HEK293 (cell line): ENCODE measurements around the gene KHSRP.
A peak's percentile ranks its signal among the peaks of the same experiment; 100 is the strongest.

ENCODE experiments used
- CTCF ChIA-PET: fragments of 350-600 bp; formaldehyde crosslinking; extraction: SDS; loops from one replicate; lab custom pipeline; 2021; ENCODE audit warnings: antibody characterized with exemption; lab: Yijun Ruan, JAX
- POLR2A ChIA-PET: fragments of 300-600 bp; formaldehyde crosslinking; extraction: SDS; loops from one replicate; lab custom pipeline; 2020; ENCODE audit warnings: antibody characterized with exemption, inconsistent platforms; lab: Yijun Ruan, JAX
- H3K27ac ChIP-seq: fragments of 200-500 bp; sonication (Bioruptor generic); 2 replicates; pipeline ENCODE4 v1.5.1; 2014; ENCODE audit warnings: low read depth, low read length, control low read depth, inconsistent platforms; ENCODE audit errors: extremely low read depth
- H3K36me3 ChIP-seq, 2 experiments: fragments of 200-500 bp in 1 of 2; sonication (Bioruptor generic) in 1 of 2; 1 replicate in 1 of 2; 2 replicates in 1 of 2; pipeline ENCODE4 v1.5.1; 2014 to 2017; ENCODE audit warnings: inconsistent platforms in 2 of 2, low read length in 2 of 2; ENCODE audit not compliant: control insufficient read depth in 2 of 2, insufficient read depth in 1 of 2
- H3K4me1 ChIP-seq: fragments of 200-500 bp; sonication (Bioruptor generic); 2 replicates; pipeline ENCODE4 v1.5.1; 2014; ENCODE audit warnings: mild to moderate bottlenecking, low read length, inconsistent platforms; ENCODE audit not compliant: control insufficient read depth, insufficient read depth
- H3K4me3 ChIP-seq: 2 replicates; pipeline ENCODE4 v1.5.1; 2011; ENCODE audit warnings: low read depth, mild to moderate bottlenecking, control low read depth, low read length, moderate library complexity
- H3K9me3 ChIP-seq: fragments of 200-500 bp; sonication (Bioruptor generic); 2 replicates; pipeline ENCODE4 v1.5.1; 2014; ENCODE audit warnings: low read depth, low read length, inconsistent platforms; ENCODE audit not compliant: control insufficient read depth, insufficient read depth
- CTCF ChIP-seq: fragments of 450-650 bp; formaldehyde crosslinking; IDR thresholded peaks from 2 replicates; pipeline ENCODE4 v1.5.1; 2016; ENCODE audit warnings: missing biosample characterization, missing genetic modification characterization
- GLIS2 ChIP-seq: fragments of 450-650 bp; formaldehyde crosslinking; IDR thresholded peaks from 2 replicates; pipeline ENCODE4 v1.5.1; 2016; ENCODE audit warnings: missing biosample characterization, missing genetic modification characterization
- HOXA7 ChIP-seq: sonication (generic); formaldehyde crosslinking; IDR thresholded peaks from 2 replicates; pipeline ENCODE4 v1.8.1; 2022; ENCODE audit warnings: missing genetic modification reagents, borderline replicate concordance
- PRDM10 ChIP-seq: fragments of 450-650 bp; formaldehyde crosslinking; IDR thresholded peaks from 2 replicates; pipeline ENCODE4 v1.5.1; 2016; ENCODE audit warnings: missing biosample characterization, missing genetic modification characterization
- SP3 ChIP-seq: fragments of 450-650 bp; formaldehyde crosslinking; IDR thresholded peaks from 2 replicates; pipeline ENCODE4 v1.5.1; 2016; ENCODE audit warnings: missing biosample characterization, missing genetic modification characterization
- ZBTB7A ChIP-seq: fragments of 450-650 bp; formaldehyde crosslinking; IDR thresholded peaks from 2 replicates; pipeline ENCODE4 v1.5.1; 2016; ENCODE audit warnings: low read depth, missing biosample characterization, missing genetic modification characterization
- ZFP69B ChIP-seq: fragments of 450-650 bp; formaldehyde crosslinking; IDR thresholded peaks from 2 replicates; pipeline ENCODE4 v1.5.1; 2016; ENCODE audit warnings: missing biosample characterization, missing genetic modification characterization
- ZNF112 ChIP-seq: fragments of 450-650 bp; formaldehyde crosslinking; IDR thresholded peaks from 2 replicates; pipeline ENCODE4 v1.5.0; 2017; ENCODE audit warnings: missing biosample characterization, missing genetic modification characterization
- ZNF169 ChIP-seq: fragments of 450-650 bp; formaldehyde crosslinking; IDR thresholded peaks from 2 replicates; pipeline ENCODE4 v1.5.1; 2016; ENCODE audit warnings: missing biosample characterization, missing genetic modification characterization
- ZNF214 ChIP-seq: fragments of 450-650 bp; formaldehyde crosslinking; IDR thresholded peaks from 2 replicates; pipeline ENCODE4 v1.5.1; 2017; ENCODE audit warnings: missing biosample characterization, mild to moderate bottlenecking, missing genetic modification characterization, borderline replicate concordance
- ZNF221 ChIP-seq: fragments of 450-650 bp; formaldehyde crosslinking; IDR thresholded peaks from 2 replicates; pipeline ENCODE4 v1.5.1; 2017; ENCODE audit warnings: missing biosample characterization, missing genetic modification characterization, borderline replicate concordance
- ZNF266 ChIP-seq: fragments of 450-650 bp; formaldehyde crosslinking; IDR thresholded peaks from 2 replicates; pipeline ENCODE4 v1.5.1; 2016; ENCODE audit warnings: missing biosample characterization, missing genetic modification characterization, low read depth
- TF ChIP-seq, protein P1 (sequence below): fragments of 450-650 bp; IDR thresholded peaks from 2 replicates; pipeline ENCODE4 v1.5.1; 2018; ENCODE audit warnings: missing biosample characterization, mild to moderate bottlenecking, missing genetic modification characterization
- TF ChIP-seq, protein P2 (sequence below): fragments of 450-650 bp; formaldehyde crosslinking; IDR thresholded peaks from 2 replicates; pipeline ENCODE4 v1.5.1; 2016; ENCODE audit warnings: missing biosample characterization, missing genetic modification characterization

The KHSRP gene

GRCh38 chr19:6423499-6424194 is 964 bp downstream of the KHSRP start (continued):
- TF ChIP-seq, protein P1, sequence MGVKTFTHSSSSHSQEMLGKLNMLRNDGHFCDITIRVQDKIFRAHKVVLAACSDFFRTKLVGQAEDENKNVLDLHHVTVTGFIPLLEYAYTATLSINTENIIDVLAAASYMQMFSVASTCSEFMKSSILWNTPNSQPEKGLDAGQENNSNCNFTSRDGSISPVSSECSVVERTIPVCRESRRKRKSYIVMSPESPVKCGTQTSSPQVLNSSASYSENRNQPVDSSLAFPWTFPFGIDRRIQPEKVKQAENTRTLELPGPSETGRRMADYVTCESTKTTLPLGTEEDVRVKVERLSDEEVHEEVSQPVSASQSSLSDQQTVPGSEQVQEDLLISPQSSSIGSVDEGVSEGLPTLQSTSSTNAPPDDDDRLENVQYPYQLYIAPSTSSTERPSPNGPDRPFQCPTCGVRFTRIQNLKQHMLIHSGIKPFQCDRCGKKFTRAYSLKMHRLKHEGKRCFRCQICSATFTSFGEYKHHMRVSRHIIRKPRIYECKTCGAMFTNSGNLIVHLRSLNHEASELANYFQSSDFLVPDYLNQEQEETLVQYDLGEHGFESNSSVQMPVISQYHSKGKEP (tag by site-specific recombination), result no peak
- TF ChIP-seq ZNF169 (tag by site-specific recombination) (no peak), ZNF221 (tag by site-specific recombination) (no peak), ZNF112 (no peak), HOXA7 (CRISPR knock-in tag) (no peak), SP3 (tag by site-specific recombination) (peak; percentile 70)

- Histone ChIP-seq H3K4me3 (no peak overlapping the region), H3K36me3 (peaks cover 15 to 71% of the 10 kb centered on the region in 2 experiments), H3K4me1 (peaks cover 7% of the 10 kb centered on the region), H3K27ac (no peak overlapping the region), H3K9me3 (no peaks in the 10 kb centered on the region)
- ChIA-PET CTCF (no interaction called here), POLR2A (interaction anchor here (1.4 kb wide), 2 partner anchors 38 to 49 kb away, joined by 3 read pairs; partner anchors contain the start of genes ALKBH7 and SLC25A23)
- no peak for TF ChIP-seq CTCF (tag by site-specific recombination)
- peak; percentile 64 for TF ChIP-seq PRDM10 (tag by site-specific recombination)
- TF ChIP-seq GLIS2 (tag by site-specific recombination), result 0 out of 2 replicates have a peak, but pooled peaks have one; percentile 12
- TF ChIP-seq ZFP69B (tag by site-specific recombination), result peak; percentile 53; the same call in 1 of the 2 replicates
- no peak for TF ChIP-seq ZNF266
These were observed 3.3 kb downstream of the KHSRP start for GRCh38 chr19:6421075-6422014.

GRCh38 chr19:6418562-6418932 is 6.1 kb downstream of the KHSRP start:
- peaks cover 19 to 94% of the 10 kb centered on the region in 2 experiments for H3K36me3 ChIP-seq
- CTCF ChIA-PET, result interaction anchor here (0.7 kb wide), 1 partner anchor 68 kb away, joined by 3 read pairs; no protein-coding TSS in a partner anchor
- POLR2A ChIA-PET, result interaction anchor here (0.6 to 1.3 kb wide), 2 partner anchors 25 to 1780 kb away, joined by 3 read pairs; partner anchors contain the start of gene GTF2F1

More at GRCh38 chr19:6418562-6418932, 6.1 kb downstream of the KHSRP start:
- Histone ChIP-seq H3K9me3 (no peaks in the 10 kb centered on the region), H3K4me3 (no peak overlapping the region), H3K4me1 (peaks cover 7% of the 10 kb centered on the region), H3K27ac (no peak overlapping the region)
- TF ChIP-seq ZBTB7A, result no peak
- TF ChIP-seq, protein P2, sequence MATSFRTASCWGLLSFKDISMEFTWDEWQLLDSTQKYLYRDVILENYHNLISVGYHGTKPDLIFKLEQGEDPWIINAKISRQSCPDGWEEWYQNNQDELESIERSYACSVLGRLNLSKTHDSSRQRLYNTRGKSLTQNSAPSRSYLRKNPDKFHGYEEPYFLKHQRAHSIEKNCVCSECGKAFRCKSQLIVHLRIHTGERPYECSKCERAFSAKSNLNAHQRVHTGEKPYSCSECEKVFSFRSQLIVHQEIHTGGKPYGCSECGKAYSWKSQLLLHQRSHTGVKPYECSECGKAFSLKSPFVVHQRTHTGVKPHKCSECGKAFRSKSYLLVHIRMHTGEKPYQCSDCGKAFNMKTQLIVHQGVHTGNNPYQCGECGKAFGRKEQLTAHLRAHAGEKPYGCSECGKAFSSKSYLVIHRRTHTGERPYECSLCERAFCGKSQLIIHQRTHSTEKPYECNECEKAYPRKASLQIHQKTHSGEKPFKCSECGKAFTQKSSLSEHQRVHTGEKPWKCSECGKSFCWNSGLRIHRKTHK (tag by site-specific recombination), result no peak
- peak; percentile 32; the same call in 1 of the 2 replicates for TF ChIP-seq GLIS2 (tag by site-specific recombination)
- no peak for TF ChIP-seq ZNF214 (tag by site-specific recombination)
- TF ChIP-seq, all 188 proteins: peak for 1
